Measurements from ENCODE around the gene BABAM2. TPM values are rescaled to one million over a fixed set of nuclear protein-coding genes. Genes with fewer than 3 reads are reported as not detected.

The BABAM2 gene
- total and polyA plus RNA-seq, 2 of the 4 experiments (the other 2 are of a cell fraction) = 20.9 to 23.1 TPM

DNA sequence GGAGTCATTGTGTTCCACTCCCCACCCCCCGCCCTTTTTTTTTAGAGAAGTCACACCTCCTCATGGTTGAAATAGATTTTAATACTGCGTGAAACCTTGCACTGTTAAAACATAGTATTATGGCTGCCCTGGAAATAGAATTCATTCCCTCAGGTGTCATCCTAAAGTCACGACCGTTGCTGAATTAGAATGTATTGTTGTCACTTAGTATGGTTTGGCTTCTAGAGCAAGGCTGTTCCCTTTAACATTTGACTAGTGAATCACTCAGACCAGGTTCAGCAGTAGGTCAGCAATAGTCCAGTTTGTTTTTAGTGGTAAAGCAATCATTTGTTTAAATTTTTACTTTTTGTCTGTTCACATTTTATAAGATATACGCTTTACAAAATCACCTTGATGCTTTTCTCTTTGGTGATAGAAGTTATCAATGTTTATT lies 1.2 kb downstream of the BABAM2 start:
- Histone ChIP-seq H3K36me3 (ENCODE audit: control insufficient read depth, insufficient read depth, low read length) (peaks cover 8% of the 10 kb centered on the region), H3K4me3 (ENCODE audit: insufficient read depth, low read depth, low read length) (no peak overlapping the region), H3K4ac (ENCODE audit: low read depth, low read length) (0 out of 2 replicates have a peak overlapping the region, but pooled peaks have one; percentile 94), H2BK20ac (ENCODE audit: low read depth, low read length) (no peak overlapping the region), H2AK5ac (ENCODE audit: low read depth, low read length) (no peak overlapping the region), H3K9ac (ENCODE audit: low read depth, low read length) (no peak overlapping the region), H4K91ac (ENCODE audit: insufficient read depth, low read depth, low read length) (no peak overlapping the region), H2BK5ac (ENCODE audit: low read depth, low read length, poor library complexity, severe bottlenecking) (no peak overlapping the region), H3K56ac (ENCODE audit: extremely low read depth, insufficient read depth, low read length) (no peak overlapping the region), H2BK120ac (ENCODE audit: low read depth, low read length) (no peak overlapping the region), H3K14ac (replicated peaks; ENCODE audit: low read depth, low read length) (no peak overlapping the region), H4K20me1 (ENCODE audit: insufficient read depth, low read length) (no peaks in the 10 kb centered on the region), H3K27me3 (ENCODE audit: control insufficient read depth, insufficient read depth, low read length) (no peaks in the 10 kb centered on the region), H3K9me3 (ENCODE audit: control insufficient read depth, insufficient read depth, low read length) (no peaks in the 10 kb centered on the region), H3K4me2 (ENCODE audit: low read depth, low read length) (peak overlapping the region; percentile 8; the same call in 1 of the 2 replicates), H3K23ac (ENCODE audit: low read depth, low read length) (no peak overlapping the region), H4K8ac (ENCODE audit: low read depth in 2 of 2, low read length in 2 of 2) (peak overlapping the region in 1 of 2 experiments; percentile 99; a peak in 2 of 4 replicates), H3K79me1 (ENCODE audit: low read depth in 1 of 2, low read length in 2 of 2) (peaks cover 14 to 34% of the 10 kb centered on the region in 2 experiments; a peak in 3 of 4 replicates), H3K4me1 (ENCODE audit: control insufficient read depth, insufficient read depth, low read length) (peaks cover 2% of the 10 kb centered on the region; the same call in 1 of the 2 replicates), H2BK15ac (ENCODE audit: low read depth, low read length) (no peak overlapping the region), H2AK9ac (replicated peaks; ENCODE audit: low read depth, low read length, poor library complexity) (no peak overlapping the region), H3K18ac (ENCODE audit: low read depth, low read length) (no peak overlapping the region), H4K5ac (ENCODE audit: low read depth, low read length) (no peak overlapping the region), H3K9me1 (ENCODE audit: insufficient read depth, low read length) (peaks cover 5% of the 10 kb centered on the region), H2AFZ (replicated peaks; ENCODE audit: low read length, poor library complexity) (no peak overlapping the region), H3K27ac (ENCODE audit: insufficient read depth, low read length) (no peak overlapping the region)
- in situ Hi-C loops (cut with MboI; ENCODE audit: low sequenced_read_pairs) = no loop called here
- TF ChIP-seq MAZ (IDR thresholded peaks at IDR 0.05; ENCODE audit: borderline replicate concordance, low read depth, low read length) (no peak), CHD1 (IDR thresholded peaks at IDR 0.05; ENCODE audit: low read depth, low read length) (no peak), RFX5 (IDR thresholded peaks at IDR 0.05; ENCODE audit: low read depth, low read length) (no peak), POLR2A (IDR thresholded peaks at IDR 0.05; ENCODE audit: low read depth, low read length) (no peak)
- no TSS peak for BruUV-seq (replicated peaks)
- intact Hi-C loops (cut with micrococcal nuclease) = no loop called here
- ATAC-seq (ENCODE audit: low read depth) = no peak
- POLR2A ChIA-PET (ENCODE audit: unreplicated experiment) = no interaction called here
- DNase-seq = peak; percentile 45
- dilution Hi-C loops (cut with HindIII; ENCODE audit: low sequenced_read_pairs, unreplicated experiment) = no loop called here
- 100% methylated on average over 2 of the region's 5 CpGs; no CpG with 5 or more reads in 1 of the 2 experiments for WGBS, 2 experiments (ENCODE audit: extremely low coverage in 2 of 2, insufficient read length in 1 of 2)
- CTCF ChIA-PET = no interaction called here
